Urinary bladder (tissue), 4 donors: ENCODE results near the gene FAM43B. TPM values are rescaled to one million over a fixed set of nuclear protein-coding genes. Genes with fewer than 3 reads are reported as not detected.
"Not testable (repeated sequence)": the region's sequence is repeated elsewhere in the genome, so short reads cannot be mapped to it uniquely, and the experiment has no call there.

Experiments used
- DNase-seq: peaks from one replicate; pipeline ENCODE4 v3.0.0-alpha.2; 2015; ENCODE audit errors: extremely low spot score
- H3K27ac ChIP-seq: one replicate; pipeline ENCODE4 v1.5.1; 2013; ENCODE audit warnings: low read depth, mild to moderate bottlenecking, moderate library complexity
- H3K36me3 ChIP-seq: one replicate; pipeline ENCODE4 v1.6.1; 2013; ENCODE audit warnings: mild to moderate bottlenecking, moderate library complexity; ENCODE audit not compliant: insufficient read depth
- H3K4me1 ChIP-seq: one replicate; pipeline ENCODE4 v1.6.1; 2013; ENCODE audit warnings: mild to moderate bottlenecking, moderate library complexity; ENCODE audit not compliant: insufficient read depth
- H3K4me3 ChIP-seq: one replicate; pipeline ENCODE4 v1.5.1; 2013; ENCODE audit warnings: low read depth, low read length
- WGBS: extraction: QIAGEN DNeasy Blood & Tissue Kit; methylation state at CpG from one replicate; pipeline ENCODE4 v1.1.7; 2013; 5-methylcytosine and 5-hydroxymethylcytosine counted together
- polyA plus RNA-seq: library from polyadenylated mRNA; stranded (reverse); fragments of 200-250 nt; gene quantifications from one replicate; pipeline ENCODE4 v1.2.3, GENCODE V29; 2013
- total RNA-seq: library from RNA; depleted of rRNA; stranded (reverse); fragments of >200 nt; gene quantifications from one replicate; pipeline ENCODE4 v1.2.3, GENCODE V29; 2014
- donor health status: healthy with polysubstance abuse.
- donor health status: healthy.

FAM43B gene
- total RNA-seq (1.1 TPM), polyA plus RNA-seq (0.37 TPM)

GRCh38 chr1:20551945-20552727 lies at the start of gene FAM43B:
TSS of gene FAM43B (plus strand) at chr1:20552573. CDS start at chr1:20552974, 401 bp downstream.
- H3K27ac ChIP-seq: no peak within 1 kb of the TSS
- peak; percentile 60 for DNase-seq
- H3K4me3 ChIP-seq: peak within 1 kb of the TSS; percentile 5
- H3K4me1 ChIP-seq: no peaks in the 10 kb centered on the region
- 3% methylated on average over 47 of the region's 47 CpGs for WGBS
- H3K36me3 ChIP-seq: no peaks in the 10 kb centered on the region

DNA sequence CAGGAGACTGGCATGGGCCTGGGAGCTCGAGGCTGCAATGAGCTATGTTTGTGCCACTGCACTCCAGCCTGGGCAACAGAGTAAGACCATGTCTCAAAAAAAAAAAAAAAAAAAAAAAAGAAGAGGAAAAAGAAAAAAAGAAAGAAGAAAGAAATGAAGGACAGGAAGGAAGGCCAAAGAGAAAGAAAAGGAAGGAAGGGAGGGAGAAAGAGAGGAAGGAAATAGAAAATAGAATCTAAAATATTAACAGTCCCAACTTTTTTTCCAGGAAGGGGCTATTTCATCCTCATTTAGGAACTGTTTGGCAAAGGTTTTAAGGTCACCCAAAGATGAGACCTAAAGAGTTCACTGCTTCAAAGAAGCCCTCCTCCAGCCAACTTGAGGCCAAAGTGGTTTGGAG lies 46.9 kb upstream of the FAM43B start:
- WGBS: 91% methylated on average over 1 of the region's 1 CpG
- DNase-seq: no peak

DNA sequence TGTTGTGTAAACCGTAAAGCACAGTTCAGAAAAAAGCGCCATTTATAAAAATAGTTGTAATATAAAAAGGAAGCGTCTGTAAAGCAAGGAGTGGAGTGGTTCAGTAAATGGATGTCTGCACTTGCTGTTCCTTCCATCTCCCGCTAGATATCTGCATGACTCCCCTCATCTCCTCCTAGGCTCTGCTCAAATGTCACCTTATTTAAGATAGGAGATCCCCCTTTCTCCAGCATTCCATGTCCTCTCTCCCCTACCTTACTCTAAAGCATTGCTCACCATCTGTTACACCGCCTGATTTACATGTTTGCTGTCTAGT lies 45.2 kb upstream of the FAM43B start:
- H3K4me1 ChIP-seq: no peaks in the 10 kb centered on the region
- peak overlapping the region; percentile 86 for H3K4me3 ChIP-seq
- no peak for DNase-seq
- no peak overlapping the region for H3K27ac ChIP-seq
- 27% methylated on average over 5 of the region's 5 CpGs for WGBS
- no peaks in the 10 kb centered on the region for H3K36me3 ChIP-seq

More for the DNA sequence above, 46.9 kb upstream of the FAM43B start:
- Histone ChIP-seq H3K36me3 (no peaks in the 10 kb centered on the region), H3K27ac (no peak overlapping the region), H3K4me1 (no peaks in the 10 kb centered on the region), H3K4me3 (no peak overlapping the region)

- Histone ChIP-seq H3K4me1 (no peaks in the 10 kb centered on the region), H3K36me3 (no peaks in the 10 kb centered on the region), H3K4me3 (peak within 1 kb of the TSS; percentile 86), H3K27ac (peak within 1 kb of the TSS; percentile 81)
- WGBS: under 1% methylated on average over 58 of the region's 58 CpGs
- peak; percentile 88 for DNase-seq
Observed at GRCh38 chr1:20507564-20508410, 44.6 kb upstream of the FAM43B start, which contains the start of gene MUL1. TSS of gene MUL1 (minus strand) at chr1:20508151. CDS start at chr1:20508024, 127 bp downstream.

DNA sequence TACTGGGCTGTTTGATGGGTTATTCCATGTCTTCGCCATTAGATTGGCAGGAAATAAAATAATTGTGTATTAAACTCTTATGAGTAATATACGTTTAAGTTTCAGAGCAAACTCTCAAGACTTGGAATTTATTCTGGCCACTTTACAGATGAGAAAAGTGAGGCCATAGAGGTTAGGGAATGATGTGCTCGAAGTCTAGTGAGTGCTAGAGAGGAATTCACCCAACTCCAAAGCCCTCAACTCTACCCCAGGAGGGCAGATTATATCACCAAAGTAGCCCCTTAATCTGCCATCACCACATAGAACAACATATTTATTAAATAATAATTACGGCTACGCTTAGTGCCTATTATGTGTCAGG lies 44.0 kb upstream of the FAM43B start:
- peak overlapping the region; percentile 86 for H3K4me3 ChIP-seq
- DNase-seq: no peak
- H3K4me1 ChIP-seq: no peaks in the 10 kb centered on the region
- peak overlapping the region; percentile 81 for H3K27ac ChIP-seq
- no peaks in the 10 kb centered on the region for H3K36me3 ChIP-seq
- WGBS: 64% methylated on average over 5 of the region's 5 CpGs

DNA sequence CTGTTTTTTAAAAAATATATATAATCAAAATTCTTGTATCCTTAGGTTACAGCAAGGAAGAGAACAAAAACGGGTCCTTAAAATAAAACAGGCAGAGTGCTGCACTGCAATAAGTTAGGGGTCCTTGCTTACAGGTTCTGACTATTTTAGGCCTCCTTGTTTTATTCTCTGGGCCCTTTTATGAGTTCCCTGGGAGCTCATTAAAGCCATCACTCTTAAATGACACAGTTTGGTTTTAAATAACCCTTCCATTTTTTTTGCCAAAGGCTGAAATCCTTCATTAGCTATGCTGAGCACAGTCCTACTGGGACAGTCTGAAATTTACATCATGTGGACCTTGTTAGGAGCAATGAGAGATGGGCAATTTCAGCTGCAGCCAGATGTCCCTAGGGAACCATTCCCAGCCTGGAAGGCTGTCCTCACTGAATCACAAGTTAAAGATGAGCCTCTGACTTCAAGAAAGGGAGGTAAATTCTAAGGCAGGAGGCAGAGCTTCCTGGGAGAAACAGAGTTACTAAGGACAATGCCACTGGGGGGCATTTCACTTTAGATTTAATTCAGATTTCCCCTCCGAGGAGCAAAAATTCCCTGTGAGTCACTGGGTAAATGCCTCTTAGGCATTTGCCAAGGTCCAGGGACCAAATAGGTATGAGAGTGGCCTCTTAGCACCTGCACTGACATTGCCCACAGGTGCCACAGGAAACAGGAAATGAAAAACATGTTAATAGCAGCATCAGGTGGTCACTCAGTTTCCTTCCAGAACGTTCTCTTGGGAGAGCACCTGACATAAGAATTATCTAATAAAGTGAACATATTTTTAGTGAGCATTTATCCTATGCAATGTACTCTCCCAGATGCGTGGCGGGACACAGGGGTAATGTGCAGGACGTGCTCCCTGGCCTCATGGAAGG lies 40.6 kb upstream of the FAM43B start:
- no peaks in the 10 kb centered on the region for H3K36me3 ChIP-seq
- H3K4me1 ChIP-seq: no peaks in the 10 kb centered on the region
- WGBS: 58% methylated on average over 6 of the region's 6 CpGs
- no peak overlapping the region for H3K27ac ChIP-seq
- no peak for DNase-seq
- H3K4me3 ChIP-seq: no peak overlapping the region

- not testable (repeated sequence) for DNase-seq, H3K4me1 ChIP-seq, H3K36me3 ChIP-seq, H3K4me3 ChIP-seq, H3K27ac ChIP-seq
- 36% methylated on average over 7 of the region's 7 CpGs for WGBS
Observed at GRCh38 chr1:20519609-20520262, 32.6 kb upstream of the FAM43B start.

GRCh38 chr1:20521960-20522861 lies 30.2 kb upstream of the FAM43B start:
- Histone ChIP-seq H3K36me3 (no peaks in the 10 kb centered on the region), H3K4me3 (no peak overlapping the region), H3K27ac (no peak overlapping the region), H3K4me1 (no peaks in the 10 kb centered on the region)
- peak; percentile 57 for DNase-seq
- WGBS: 20% methylated on average over 17 of the region's 17 CpGs

DNA sequence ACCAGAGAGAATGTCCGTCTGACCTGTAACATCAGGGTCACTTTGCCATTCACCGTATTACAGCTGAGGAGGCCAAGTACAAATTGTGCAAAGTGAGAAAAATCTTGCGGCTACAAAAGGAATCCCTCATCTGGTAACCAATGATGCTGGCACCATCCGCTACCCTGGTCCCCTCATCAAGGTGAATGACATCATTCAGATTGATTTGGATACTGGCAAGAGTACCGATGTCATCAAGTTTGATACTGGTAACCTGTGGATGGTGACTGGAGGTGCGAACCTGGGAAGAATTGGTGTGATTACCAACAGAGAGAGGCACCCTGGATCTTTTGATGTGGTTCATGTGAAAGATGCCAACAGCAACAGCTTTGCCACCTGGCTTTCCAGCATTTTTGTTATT lies 26.1 kb upstream of the FAM43B start:
- 90% methylated on average over 6 of the region's 6 CpGs for WGBS
- DNase-seq: no peak
- no peak overlapping the region for H3K27ac ChIP-seq

DNA sequence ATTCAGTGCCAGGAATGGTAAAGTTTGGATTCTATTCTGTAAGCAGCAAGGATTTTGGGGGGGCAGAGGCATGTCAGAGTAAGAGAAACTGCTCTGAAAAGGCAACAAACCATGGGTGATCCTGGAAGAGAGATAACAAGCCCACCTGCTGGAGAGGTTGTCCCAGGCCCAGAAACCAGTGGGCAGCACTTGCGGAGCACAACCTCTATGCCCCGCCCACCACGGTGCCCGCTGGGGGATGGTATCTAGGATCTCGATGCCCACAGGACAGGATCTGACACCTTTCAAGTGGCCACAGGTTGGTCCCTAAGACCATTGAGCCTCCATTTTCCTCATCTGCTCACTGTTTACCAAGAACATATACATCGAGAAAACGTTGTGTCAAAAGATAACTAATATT lies 24.2 kb upstream of the FAM43B start:
- no peak overlapping the region for H3K27ac ChIP-seq
- no peak for DNase-seq
- 67% methylated on average over 7 of the region's 7 CpGs for WGBS
- no peaks in the 10 kb centered on the region for H3K4me1 ChIP-seq
- no peak overlapping the region for H3K4me3 ChIP-seq
- no peaks in the 10 kb centered on the region for H3K36me3 ChIP-seq

More for the DNA sequence above, 26.1 kb upstream of the FAM43B start:
- Histone ChIP-seq H3K4me3 (no peak overlapping the region), H3K36me3 (no peaks in the 10 kb centered on the region), H3K4me1 (no peaks in the 10 kb centered on the region)

GRCh38 chr1:20530306-20530705 lies 22.1 kb upstream of the FAM43B start:
- Histone ChIP-seq H3K4me3 (no peak overlapping the region), H3K27ac (no peak overlapping the region), H3K36me3 (no peaks in the 10 kb centered on the region), H3K4me1 (no peaks in the 10 kb centered on the region)
- WGBS: 51% methylated on average over 8 of the region's 8 CpGs
- DNase-seq: no peak

DNA sequence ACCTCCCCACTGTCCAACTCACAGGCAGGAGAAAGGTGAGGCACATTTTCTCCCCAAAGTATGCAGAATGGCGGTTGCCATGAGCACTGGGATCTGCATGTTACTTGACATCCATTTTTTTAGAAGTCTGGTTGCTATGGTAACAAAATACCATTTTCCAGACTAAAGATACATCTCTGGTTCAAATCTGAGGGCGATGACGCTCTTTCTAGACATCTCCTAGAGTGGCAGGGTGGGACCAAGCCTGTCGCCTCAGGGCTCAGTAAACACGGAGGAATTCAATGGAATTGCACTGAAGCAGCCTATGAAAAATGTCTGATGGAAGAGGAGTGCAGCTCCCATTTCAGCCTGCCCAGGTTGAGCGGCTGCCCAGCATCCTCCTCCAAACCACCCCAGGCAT lies 21.5 kb upstream of the FAM43B start:
- Histone ChIP-seq H3K4me1 (no peaks in the 10 kb centered on the region), H3K36me3 (no peaks in the 10 kb centered on the region), H3K27ac (no peak overlapping the region), H3K4me3 (no peak overlapping the region)
- WGBS: 64% methylated on average over 6 of the region's 6 CpGs
- DNase-seq: no peak
